ENCODE measurements around the gene DSCAM.

DNA sequence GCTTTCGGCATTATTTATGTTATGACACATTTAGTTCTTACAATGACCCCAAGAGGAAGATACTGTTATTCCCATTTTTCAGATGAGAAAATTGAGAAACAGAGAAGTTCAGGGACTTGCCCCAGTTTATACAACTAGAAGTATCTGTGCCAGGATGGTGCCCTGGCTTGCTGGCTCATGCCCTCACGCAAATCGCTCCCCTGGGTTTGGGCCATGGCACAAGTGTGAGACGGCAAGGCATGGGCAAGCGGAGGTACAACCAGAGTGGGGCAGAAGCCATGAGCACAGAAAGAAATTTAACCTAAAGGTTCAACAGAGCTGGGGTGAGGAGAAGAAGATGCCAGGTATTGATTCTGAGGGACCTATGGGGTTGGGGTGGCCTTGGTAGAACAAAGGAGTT is 469.8 kb downstream of the DSCAM start:
- no peak for TF ChIP-seq TCF12 (IDR thresholded peaks at IDR 0.05; ENCODE audit: low read depth)
- TF ChIP-seq EGR1 (IDR thresholded peaks at IDR 0.05), result no peak
- TF ChIP-seq TEAD4 (IDR thresholded peaks at IDR 0.05), result no peak
- TF ChIP-seq EP300 (IDR thresholded peaks at IDR 0.05; ENCODE audit: borderline replicate concordance), result no peak
- TF ChIP-seq TAF1 (IDR thresholded peaks at IDR 0.05; ENCODE audit: low read depth), result no peak
- no peak for TF ChIP-seq NFIC (IDR thresholded peaks at IDR 0.05)
- TF ChIP-seq USF1 (IDR thresholded peaks at IDR 0.05), result no peak

Measured in Ishikawa (cell line).